Fibroblast of mammary gland (primary cell): ENCODE results near the gene EMILIN3.

ENCODE experiments used
- DNase-seq: peaks from one replicate; pipeline ENCODE4 v3.0.0-alpha.2; 2010; ENCODE audit warnings: low read depth
- H3K4me3 ChIP-seq: 2 replicates; pipeline ENCODE4 v1.5.1; 2011; ENCODE audit warnings: low read depth, mild to moderate bottlenecking, low read length, moderate library complexity; ENCODE audit not compliant: control insufficient read depth
- CTCF ChIP-seq: conservative IDR thresholded peaks from 2 replicates; pipeline ENCODE4 v1.5.1; 2011; ENCODE audit warnings: low read depth, low read length, inconsistent platforms; ENCODE audit not compliant: control insufficient read depth, insufficient read depth

The EMILIN3 gene

GRCh38 chr20:41360831-41361756 lies 5.5 kb downstream of the EMILIN3 start:
- H3K4me3 ChIP-seq: no peak overlapping the region
- no peak for TF ChIP-seq CTCF
- DNase-seq: no peak

GRCh38 chr20:41359541-41360011 lies 7.0 kb downstream of the EMILIN3 start:
- no peak for TF ChIP-seq CTCF
- no peak for DNase-seq

GRCh38 chr20:41358717-41359116 lies 7.9 kb downstream of the EMILIN3 start:
- DNase-seq: no peak
- H3K4me3 ChIP-seq: no peak overlapping the region
- no peak for TF ChIP-seq CTCF

More at GRCh38 chr20:41359541-41360011, 7.0 kb downstream of the EMILIN3 start:
- H3K4me3 ChIP-seq: no peak overlapping the region

GRCh38 chr20:41358230-41358629 lies 8.4 kb downstream of the EMILIN3 start:
- no peak overlapping the region for H3K4me3 ChIP-seq
- TF ChIP-seq CTCF: no peak
- no peak for DNase-seq

GRCh38 chr20:41357424-41358163 lies 9.0 kb downstream of the EMILIN3 start:
- H3K4me3 ChIP-seq: no peak overlapping the region
- DNase-seq: no peak
- TF ChIP-seq CTCF: no peak

- no peak for TF ChIP-seq CTCF
- H3K4me3 ChIP-seq: no peak overlapping the region
- DNase-seq: no peak
These were observed 9.7 kb downstream of the EMILIN3 start for GRCh38 chr20:41356951-41357350.
